ENCODE measurements around the gene DSCAM.

The DSCAM gene

GRCh38 chr21:40760821-40761220, 86.1 kb downstream of the DSCAM start:
- DNase-seq: no peak

GRCh38 chr21:40759061-40759460, 87.9 kb downstream of the DSCAM start:
- DNase-seq: no peak

DNA sequence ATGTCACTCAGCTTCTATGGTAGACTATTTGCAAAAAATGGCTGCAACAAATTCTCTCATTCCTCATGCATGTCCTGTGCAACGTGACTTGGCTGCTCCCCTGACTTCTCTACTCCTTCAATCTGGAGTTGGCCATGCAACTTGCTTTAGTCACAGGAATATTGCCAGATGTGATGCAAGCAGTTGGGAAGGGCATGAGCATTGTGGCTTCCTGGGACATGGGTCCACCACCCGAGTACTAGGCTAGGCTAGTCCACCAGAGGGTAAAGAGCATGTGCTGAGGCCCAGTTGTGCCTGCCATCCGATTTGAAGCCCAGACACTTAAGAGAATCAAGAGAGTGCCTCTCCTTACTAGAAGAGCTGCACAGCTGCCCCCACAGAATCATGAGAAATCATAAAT, 89.6 kb downstream of the DSCAM start:
- no peak for DNase-seq

DNA sequence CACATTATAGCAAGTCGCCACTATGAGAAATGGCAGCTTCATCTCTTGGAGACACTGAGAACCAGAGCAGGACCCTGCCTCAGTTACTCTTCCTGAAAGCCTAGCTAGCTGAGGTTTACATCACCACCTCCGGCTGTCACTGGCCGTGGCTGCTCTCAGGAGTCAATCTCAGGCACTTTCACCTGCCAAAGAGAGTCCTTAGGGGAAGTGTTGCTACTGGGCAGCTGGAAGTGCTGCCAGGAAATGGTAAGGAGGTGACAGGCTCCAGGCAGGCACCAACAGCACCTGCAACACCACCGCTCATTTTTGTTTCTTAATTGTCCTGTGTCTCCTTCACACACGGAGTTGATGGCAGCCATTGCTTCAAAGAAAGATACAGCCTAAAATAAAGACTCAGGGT, 92.5 kb downstream of the DSCAM start:
- no peak for DNase-seq

DNA sequence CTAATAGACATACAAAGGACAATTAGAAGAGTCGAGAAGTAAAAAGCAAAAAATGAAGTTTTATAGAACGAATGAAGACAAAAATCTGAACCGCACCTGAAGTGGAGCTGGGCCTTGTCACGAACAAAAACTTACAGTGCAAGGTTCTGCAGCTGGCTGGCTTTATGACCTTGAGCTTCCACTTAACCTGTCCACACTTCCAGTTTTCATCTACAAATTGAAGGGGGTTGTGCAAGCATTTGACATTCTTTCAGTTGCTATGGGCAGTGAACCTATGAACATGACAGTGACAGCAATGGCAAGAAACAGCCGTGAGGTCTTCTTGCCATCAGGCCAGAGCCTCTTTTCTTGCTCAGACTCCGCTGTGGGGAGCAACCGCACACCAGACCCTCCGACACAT, 93.2 kb downstream of the DSCAM start:
- DNase-seq: no peak

DNA sequence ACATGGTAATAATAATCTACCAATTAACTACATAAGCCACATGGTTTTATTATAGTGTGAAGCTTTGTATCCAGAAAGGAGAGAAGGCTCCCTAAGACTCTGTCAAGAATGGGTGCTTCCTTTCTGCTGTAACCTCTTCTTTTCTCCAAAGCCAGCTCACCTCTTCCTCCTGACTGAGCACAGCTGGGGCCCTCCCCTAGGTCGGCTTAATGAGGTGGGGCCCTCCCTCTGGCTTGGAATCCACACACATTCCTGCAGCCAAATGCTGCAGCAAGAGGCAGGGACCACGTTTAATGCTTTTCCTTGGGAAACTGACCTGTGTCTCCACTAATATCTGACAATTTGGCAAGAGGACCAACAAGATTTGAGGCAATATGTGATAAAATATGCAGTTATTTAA, 94.8 kb downstream of the DSCAM start:
- no peak for DNase-seq

- DNase-seq: no peak
Observed at GRCh38 chr21:40751221-40751620, 95.7 kb downstream of the DSCAM start.

DNA sequence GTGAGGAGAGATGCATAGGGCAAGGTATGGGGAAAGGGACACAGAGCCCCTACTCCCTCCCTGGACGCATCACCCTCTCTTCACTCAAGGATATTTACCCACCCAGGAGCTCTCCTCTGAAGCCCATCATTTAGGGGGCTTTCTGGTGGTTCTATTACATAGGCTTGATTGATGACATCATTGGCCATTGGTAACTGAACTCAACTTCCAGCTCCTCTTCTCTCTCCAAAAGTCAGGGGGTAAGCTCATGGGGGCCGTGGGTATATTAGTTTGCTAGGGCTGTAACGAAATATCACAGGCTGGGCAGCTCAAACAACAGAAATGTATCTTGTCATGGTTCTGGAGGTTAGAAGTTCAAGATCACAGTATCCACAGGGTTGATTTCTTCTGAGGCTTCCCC, 110.8 kb downstream of the DSCAM start:
- DNase-seq: no peak

DNA sequence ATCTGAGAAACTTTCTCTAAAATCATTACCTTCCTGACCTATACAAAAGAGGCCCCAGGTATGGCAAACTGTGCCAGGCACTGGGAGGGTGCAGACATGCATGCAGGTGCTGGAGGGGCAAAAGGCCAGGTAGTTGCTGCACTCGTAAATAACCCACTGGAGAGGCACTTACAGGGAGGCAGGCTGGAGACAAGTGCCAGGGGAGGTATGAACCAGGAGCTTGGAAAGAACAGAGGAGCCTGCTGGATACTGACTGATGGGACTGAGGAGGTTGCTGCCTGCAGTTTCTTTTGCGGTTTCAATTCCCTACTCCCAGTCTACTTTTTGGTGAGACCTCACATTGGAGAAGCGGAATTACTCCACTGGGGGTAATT, 113.9 kb downstream of the DSCAM start:
- DNase-seq: no peak

DNA sequence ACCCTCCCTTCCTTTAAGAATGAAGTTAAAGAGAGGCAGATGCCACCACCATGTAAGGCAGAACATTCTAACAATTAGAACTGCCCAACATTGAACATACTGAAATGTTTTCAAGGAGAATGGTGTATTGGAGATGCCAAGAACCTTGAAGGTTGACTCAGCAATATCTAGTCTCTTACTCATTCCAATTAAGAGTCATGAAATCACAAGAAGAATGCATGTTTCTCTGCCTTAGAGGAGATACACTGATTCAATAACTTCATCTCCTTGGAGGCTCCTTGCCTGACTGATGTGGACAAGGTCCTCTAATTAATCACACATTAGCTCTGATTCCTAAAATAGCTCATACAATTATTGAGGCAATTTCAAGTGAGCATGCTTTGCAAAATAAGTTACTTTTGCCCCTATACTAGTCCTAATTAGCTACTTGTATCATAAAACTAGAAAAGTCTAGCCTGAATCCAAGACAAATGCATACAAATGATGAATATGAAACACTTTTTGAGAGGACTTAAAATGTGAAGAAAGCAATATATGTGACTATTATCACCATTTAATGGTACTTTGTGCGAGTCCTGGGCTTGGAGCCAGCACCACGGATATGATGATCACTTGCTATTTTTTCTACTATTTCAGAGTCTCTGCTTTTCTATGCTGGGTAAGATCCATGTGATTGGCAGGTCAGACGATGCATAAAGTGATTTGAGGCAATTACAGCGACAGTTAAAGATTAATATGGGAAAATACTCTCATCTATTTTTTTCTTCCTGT, 114.5 kb downstream of the DSCAM start:
- no peak for DNase-seq

DNA sequence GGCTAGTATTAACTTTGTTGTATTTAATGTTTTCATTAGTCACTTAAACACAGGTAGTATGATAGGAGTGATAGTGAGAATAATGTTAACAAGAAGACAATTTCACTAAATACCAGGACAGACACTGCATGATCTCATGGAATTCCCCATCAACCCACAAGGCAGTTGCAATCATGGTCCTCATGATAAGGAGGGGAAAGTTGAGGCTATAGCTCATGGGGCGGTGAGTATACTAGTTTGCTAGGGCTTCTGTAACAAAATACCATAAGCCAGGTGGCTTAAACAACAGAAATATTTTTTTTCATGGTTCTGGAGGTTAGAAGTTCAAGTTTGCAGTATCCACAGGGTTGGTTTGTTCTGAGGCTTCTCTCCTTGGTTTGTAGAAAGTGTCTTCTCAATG, 115.8 kb downstream of the DSCAM start:
- DNase-seq: no peak

DNA sequence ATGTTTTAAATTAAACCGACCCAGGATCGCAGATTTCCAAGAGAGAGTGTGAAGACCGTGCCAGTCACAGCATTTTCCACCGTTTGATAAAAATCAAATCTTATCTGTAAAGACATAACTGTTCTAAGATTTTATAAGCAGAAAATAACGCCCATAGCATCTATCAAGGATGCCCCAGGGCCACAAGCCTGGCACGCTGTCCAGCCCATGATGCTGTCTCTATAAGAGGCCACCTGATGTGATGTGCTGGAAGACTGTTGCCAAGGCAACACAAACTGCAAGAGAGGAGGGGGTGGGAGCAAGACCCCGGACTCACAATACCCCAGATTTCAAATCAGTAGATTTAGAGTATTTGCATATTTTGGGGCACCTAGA, 116.5 kb downstream of the DSCAM start:
- DNase-seq: no peak

GRCh38 chr21:40729761-40730425, 117.1 kb downstream of the DSCAM start:
- DNase-seq: no peak

GRCh38 chr21:40723966-40724365, 123.0 kb downstream of the DSCAM start:
- no peak for DNase-seq

GRCh38 chr21:40723317-40723716, 123.6 kb downstream of the DSCAM start:
- no peak for DNase-seq

GRCh38 chr21:40719615-40720014, 127.3 kb downstream of the DSCAM start:
- DNase-seq: no peak

- no peak for DNase-seq
Observed at GRCh38 chr21:40717028-40717427, 129.9 kb downstream of the DSCAM start.

GRCh38 chr21:40714536-40714935, 132.4 kb downstream of the DSCAM start:
- DNase-seq: no peak

- no peak for DNase-seq
Observed at GRCh38 chr21:40707656-40708244, 139.2 kb downstream of the DSCAM start.

DNA sequence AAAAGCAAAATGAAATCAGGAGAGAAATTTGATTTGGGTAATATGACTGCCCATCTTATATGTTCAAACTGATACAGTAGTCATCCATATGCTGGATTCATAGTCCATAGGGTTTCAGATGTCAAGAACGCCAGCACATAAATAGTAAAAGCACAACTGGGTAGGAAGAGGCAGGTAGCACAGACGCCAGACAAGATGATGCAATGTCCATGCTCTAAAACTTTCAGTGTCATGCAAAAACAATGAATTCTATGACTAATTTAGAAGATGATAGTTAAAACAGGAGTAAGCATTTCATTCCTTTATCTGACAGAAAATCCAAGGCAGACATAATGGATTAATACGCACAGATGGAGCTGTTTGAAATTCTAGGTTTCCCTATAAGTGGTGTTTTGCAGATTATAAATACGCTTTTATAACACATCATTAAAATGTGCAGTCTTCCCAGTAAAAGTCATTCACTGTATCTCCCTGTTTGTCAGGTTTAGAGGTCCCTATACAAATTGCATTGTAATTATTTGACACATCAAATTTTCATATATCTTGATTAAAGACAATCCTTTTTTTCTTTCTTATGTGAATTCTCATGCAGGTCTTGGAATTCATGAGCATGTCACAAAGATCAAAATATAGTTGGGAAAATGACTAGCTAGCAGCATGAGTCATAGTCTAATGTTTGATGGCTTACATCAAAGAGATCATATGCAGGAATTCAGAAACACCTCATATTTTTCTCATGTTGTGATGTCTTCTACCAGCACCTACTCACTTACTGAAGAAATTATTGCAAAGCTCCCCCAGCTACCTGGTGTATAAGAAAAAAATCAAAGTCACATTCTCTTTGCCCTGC, 139.9 kb downstream of the DSCAM start:
- no peak for DNase-seq

DNA sequence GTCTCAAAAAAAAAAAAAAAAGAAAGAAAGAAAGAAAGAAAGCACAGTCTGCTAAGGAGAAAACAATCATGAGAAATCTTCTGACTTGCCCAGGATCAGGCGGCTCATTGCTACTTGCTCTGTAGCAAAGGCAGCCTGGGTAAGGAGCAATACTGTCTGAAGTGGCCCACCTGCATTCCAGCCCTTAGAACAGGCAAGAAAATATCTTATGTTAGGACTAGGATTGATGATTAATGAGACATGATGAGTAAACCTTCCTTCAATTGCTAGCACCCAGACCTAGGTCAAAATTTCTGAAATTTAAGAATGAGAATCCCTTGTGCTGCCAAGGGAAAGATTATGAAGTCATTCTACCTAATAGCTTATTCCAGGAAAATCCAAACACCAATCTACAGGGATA, 140.8 kb downstream of the DSCAM start:
- no peak for DNase-seq

GRCh38 chr21:40704141-40704540, 142.8 kb downstream of the DSCAM start:
- no peak for DNase-seq

- no peak for DNase-seq
Observed at GRCh38 chr21:40699366-40699765, 147.6 kb downstream of the DSCAM start.

DNA sequence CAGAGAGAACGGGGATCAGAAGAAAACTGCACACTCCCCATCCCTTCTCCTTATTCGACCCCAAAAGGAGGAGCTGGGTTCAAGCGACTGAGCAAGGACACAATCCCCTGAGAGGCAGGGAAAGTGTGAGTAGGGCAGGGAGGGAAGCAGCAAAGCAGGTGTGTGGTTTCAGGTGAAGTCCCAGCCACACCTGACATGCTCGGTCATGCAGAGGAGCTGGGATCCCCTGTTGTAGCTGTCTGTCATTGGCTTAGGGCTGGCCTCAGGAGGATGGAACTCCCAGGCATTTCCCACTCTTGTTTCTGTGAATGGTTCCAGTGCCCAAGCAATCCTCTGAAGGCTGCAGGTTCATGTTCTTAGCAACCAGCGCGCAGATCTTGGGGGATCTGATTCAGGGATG, 150.7 kb downstream of the DSCAM start:
- no peak for DNase-seq
